Stimulated activated CD4-positive, alpha-beta T cell treated with anti-CD3 and anti-CD28 coated beads, Interleukin-15, amount 100 ng/mL, for 1 hour (primary cell): ENCODE data around the gene POLR1D.
A peak's percentile ranks its signal among the peaks of the same experiment; 100 is the strongest.
"Not testable (repeated sequence)": the region's sequence is repeated elsewhere in the genome, so short reads cannot be mapped to it uniquely, and the experiment has no call there.

Experiments
- DNase-seq, 2 donors: peaks; one replicate each; pipeline ENCODE4 v3.0.0-alpha.2; 2020; ENCODE audit warnings: low read depth in 1 of 2, low spot score in 1 of 2

POLR1D gene

DNA sequence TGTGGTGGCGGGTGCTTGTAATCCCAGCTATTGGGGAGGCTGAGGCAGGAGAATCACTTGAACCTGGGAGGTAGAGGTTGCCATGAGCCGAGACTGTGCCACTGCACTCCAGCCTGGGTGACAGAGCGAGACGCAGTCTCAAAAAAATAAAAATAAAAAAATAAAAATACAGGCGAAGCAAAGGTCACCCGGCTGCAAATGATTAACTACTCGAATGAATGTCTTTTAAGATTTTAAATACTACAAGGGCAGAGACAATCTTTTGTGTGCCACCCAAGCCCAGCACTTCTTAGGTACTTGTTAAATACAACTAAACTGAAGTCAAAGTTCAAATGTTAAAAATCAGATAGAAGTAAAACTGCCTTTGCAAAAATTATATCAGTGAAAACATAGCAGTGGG is 8.1 kb upstream of the POLR1D start:
- DNase-seq = no peak

DNA sequence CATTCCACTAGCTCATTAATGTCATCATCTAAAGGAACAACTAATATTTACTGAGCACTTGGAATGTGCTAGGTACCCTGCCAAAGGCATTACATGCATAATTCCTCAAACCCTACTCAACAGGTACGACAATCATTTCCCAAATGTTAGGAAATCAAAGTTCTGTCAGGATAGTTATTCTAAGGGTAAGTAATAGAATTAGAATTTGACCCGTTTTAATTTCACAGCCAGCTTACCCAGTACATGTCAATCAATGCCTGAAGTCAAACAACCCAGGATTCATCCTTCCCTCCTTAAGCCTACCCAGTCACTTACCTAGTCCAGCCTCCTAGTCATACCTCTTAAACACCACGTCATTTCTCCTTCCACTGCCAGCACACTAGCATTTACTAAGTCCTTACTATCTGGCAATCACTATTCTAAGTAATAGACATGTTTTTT is 3.8 kb upstream of the POLR1D start:
- DNase-seq = no peak

DNA sequence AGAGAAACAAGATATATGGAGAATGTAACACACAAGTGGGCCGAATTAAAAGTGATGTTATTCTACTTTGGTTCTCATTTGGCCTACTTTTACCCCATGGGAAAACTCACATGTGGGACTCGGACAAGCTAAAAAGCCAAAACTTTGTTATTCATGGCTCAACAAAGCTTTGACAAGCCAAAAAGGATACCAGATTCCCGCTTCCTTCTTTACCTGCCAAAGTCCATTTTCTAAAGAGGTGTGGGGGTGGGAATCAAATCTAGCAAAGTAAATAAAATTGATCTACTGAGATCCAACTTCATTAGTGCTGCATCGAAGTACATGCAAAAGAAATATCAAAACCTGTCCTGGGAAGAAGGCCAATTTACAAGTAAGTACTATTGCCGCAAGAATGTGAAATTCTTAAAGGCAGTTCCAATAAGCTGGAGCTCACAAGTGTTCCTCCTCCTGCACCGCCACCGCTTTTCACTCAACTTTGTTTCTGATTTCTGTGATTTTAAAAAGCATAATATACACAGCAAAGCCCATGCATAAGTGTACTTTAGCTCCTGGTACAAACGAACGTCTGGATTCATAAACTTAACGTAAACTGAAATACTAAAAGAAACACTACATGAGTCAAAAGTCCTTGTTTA is 2.5 kb upstream of the POLR1D start:
- no peak for DNase-seq

GRCh38 chr13:27619728-27620376 is 1.8 kb upstream of the POLR1D start:
- peak; percentile 8 to 14 for DNase-seq

DNA sequence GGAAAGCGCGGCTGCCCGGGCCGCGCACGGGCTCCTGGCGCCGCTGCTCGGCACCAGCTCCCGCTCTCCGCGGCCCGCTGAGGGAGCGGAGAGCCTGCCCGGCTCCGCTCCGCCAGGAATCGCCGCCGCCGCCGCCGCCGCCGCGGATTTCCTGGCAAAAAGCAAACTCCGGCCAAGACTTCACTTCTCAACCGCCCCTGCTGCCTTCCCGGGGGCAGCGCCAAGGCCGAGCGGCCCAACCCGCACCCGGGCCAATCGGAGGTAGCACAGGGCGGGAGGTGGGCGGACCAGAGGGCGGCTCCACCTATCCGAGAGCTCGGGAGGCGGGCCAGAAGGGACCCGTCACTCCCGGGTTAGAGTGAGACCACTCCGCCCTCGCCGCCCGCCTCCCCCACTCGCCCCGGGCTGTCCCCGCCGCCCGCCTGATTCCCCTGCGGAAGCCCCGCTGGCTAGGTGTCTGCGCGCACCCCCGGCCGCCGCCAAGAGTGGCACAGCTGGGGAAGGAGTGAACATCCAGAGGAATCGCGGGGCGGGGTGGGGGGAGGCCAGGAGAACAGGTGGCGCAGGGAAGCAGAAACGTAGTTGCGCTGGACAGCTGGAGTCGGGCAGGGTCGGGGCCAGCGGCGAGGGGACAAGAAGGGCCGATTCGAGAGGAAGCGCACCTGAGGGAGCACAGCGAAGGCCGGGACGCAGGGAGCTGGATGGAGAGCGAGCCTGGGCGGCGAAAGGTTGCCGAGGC is 1.1 kb upstream of the POLR1D start, which contains the start of gene LNX2:
Gene LNX2 (minus strand): TSS at position 153 of the 739 bp plus-strand sequence. CDS start 38,826 bp downstream, outside the sequence.
- DNase-seq = peak; percentile 92 to 96

DNA sequence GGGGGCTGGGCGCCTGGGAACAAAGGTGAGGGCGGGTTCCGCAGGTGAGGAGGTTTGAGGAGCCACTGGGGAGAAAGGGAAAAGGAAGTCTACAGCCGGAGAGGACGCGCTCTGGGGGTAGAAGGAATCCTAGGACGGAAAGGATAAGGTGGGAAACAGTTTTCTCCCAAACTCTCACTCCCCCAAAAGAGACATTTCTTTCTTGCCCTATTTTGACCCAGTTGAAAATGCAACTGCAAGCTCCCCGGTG is 651 bp upstream of the POLR1D start:
- no peak for DNase-seq

DNA sequence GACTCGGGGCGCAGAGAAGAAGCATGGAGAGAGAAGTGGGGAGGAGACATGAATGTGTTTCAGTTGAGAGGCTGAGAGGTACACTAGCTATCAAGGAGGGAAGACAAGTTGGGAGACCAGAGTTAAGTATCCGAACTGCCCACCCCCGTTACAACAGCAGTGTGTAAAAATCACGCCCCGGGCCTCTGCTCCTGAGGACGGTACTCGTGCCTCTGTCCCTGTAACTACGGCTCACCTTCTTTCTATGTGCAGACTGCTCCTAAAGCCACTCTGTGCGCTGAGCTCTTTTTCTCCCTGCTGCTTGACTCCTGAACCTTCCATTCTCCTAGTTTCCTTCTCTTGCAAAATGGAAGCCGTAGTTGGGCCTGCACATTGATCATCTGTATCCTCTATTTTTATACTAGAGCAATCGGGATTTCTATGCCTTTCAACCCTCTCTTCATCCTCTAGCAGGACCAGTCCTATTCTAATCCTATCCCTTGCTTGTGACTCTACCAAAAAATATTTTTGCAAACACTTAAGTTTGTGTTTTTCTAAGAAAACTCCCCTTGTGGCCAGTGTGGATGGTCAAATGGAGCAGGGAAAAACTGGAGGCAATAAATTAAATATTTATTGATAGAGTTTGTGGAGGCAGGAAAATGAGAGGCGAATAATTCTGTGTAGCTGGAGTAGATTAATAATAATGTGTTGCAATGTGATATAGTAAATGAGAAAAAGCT is 569 bp downstream of the POLR1D start:
- no peak for DNase-seq

DNA sequence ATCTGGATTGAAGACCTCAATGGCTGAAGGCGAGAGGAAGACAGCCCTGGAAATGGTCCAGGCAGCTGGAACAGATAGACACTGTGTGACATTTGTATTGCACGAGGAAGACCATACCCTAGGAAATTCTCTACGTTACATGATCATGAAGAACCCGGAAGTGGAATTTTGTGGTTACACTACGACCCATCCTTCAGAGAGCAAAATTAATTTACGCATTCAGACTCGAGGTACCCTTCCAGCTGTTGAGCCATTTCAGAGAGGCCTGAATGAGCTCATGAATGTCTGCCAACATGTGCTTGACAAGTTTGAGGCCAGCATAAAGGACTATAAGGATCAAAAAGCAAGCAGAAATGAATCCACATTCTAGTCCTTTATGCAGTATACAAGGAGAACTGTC is 1.2 kb downstream of the POLR1D start:
- DNase-seq = no peak

DNA sequence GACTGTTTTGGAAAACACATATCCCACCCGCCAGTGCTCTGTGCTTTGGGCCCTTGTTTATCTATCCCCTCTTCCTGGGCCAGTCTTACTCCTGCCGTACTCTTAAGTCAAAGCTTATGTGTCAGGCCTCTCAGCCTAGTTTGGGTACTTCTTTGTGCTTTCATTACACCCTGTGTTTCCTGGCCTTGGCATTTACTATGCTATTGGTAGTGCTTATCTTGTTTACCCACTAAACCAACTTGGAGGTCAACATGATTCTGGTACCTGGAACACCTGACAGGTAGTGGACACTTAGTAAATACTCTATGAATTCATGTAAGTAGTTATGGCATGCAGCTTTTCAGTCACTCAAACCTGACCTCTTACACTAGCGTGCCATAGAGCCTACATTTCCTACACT is 2.4 kb downstream of the POLR1D start:
- DNase-seq = no peak

- no peak for DNase-seq
These were observed 4.1 kb downstream of the POLR1D start for GRCh38 chr13:27625839-27626238.

GRCh38 chr13:27627380-27627779 is 5.7 kb downstream of the POLR1D start:
- no peak for DNase-seq

GRCh38 chr13:27628081-27628480 is 6.4 kb downstream of the POLR1D start:
- DNase-seq = no peak

- DNase-seq = not testable (repeated sequence)
These were observed 7.1 kb downstream of the POLR1D start for GRCh38 chr13:27628766-27629165.

- no peak for DNase-seq
These were observed 9.5 kb downstream of the POLR1D start for GRCh38 chr13:27631156-27631555.

- no peak for DNase-seq
These were observed 10.0 kb downstream of the POLR1D start for GRCh38 chr13:27631665-27632064.

GRCh38 chr13:27632214-27632613 is 10.5 kb downstream of the POLR1D start:
- no peak for DNase-seq

- no peak for DNase-seq
These were observed 11.0 kb downstream of the POLR1D start for GRCh38 chr13:27632648-27633047.

DNA sequence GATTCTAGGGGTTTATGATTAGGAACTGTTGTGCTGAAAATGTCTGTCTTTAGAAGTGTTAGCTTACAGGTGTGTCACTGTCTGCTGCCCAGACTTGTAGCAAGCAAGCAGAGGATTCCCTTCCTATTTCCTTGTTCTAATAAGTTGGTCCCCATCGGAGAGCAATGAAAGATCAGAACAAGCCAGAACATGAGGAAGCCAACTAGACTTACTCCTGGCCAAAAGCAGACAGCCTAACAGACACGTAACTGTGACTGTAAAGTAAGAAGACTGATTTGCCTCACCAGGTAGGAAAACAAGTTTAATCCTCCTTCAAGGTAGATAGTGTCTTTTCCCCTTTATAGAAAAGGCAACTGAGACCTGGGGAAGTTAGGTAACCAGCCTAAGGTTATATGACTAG is 12.5 kb downstream of the POLR1D start:
- DNase-seq = no peak

GRCh38 chr13:27634791-27635190 is 13.1 kb downstream of the POLR1D start:
- DNase-seq = no peak

DNA sequence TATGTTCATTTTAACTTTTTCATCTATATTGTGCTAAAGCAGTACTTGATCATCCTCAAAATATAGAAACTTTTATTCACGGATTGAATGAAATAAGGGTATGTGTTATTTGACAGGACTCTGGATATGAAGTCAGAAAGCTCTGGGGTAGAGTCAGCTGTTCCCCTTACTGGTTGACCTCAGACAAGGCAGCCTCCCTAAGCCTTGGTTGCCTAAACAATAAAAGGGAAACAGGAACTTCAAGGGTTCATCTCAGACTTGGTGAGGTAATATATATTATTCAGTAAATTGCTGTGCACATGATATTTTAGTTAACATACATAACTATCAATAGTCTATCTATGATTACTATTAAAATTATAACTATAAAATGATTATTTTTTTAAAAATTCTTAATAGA is 13.6 kb downstream of the POLR1D start:
- DNase-seq = no peak

DNA sequence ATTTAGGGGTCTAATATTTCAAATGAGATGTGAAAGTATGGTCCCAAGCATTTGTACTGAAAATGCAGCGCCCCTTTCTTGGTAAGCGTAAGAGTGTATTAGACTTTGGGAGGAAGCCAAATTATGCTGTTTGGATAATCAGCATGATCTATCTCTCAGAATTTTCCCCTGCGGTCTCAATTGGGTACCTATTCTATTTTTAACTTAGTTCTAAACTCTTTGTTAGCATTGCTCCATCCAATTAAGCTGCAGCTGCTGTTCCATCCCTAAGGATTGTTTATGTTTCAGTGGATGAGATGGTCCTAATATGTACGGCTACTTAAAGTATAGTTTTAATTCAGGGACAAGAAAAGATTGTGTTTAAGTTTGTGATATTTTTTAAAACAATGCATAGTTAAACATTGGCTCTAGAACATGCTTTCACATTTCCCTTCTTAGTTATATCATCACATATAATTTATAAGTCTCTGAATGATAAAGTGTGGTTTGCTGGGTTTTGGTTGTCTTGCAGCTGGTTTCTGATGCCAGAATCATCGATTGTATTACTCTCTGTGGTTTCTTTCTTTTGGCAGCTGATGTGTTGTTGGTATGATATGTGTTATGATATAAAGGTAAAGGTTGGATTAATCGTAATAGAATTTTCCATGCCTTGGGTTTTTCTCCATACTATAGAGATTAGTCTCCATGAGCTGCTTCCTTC is 15.0 kb downstream of the POLR1D start:
- DNase-seq = no peak
